HL-60 (cell line): ENCODE data around the gene CLEC2D.

Experiments
- DNase-seq, 2 experiments: peaks; one replicate each; pipeline ENCODE4 v3.0.0-alpha.2; 2010 to 2020; ENCODE audit warnings: low read depth in 1 of 2, low spot score in 1 of 2
- H3K27ac ChIP-seq: fragments of 250-450 bp; sonication (Bioruptor Pico); replicated peaks from 2 replicates; pipeline ENCODE4 v1.5.1; 2020; ENCODE audit warnings: mild to moderate bottlenecking, moderate library complexity
- H3K27me3 ChIP-seq: fragments of 250-450 bp; sonication (Bioruptor Pico); 2 replicates; pipeline ENCODE4 v1.5.1; 2021; ENCODE audit warnings: mild to moderate bottlenecking, moderate library complexity; ENCODE audit not compliant: insufficient read depth, poor library complexity, severe bottlenecking
- H3K4me3 ChIP-seq: replicated peaks from 2 replicates; pipeline ENCODE4 v1.5.1; 2011; ENCODE audit warnings: mild to moderate bottlenecking, control low read depth, low read length; ENCODE audit not compliant: insufficient read depth
- GABPA ChIP-seq: IDR thresholded peaks from 2 replicates; pipeline ENCODE4 v1.6.1; 2012; ENCODE audit warnings: low read depth
- POLR2AphosphoS5 ChIP-seq: IDR thresholded peaks from 2 replicates; pipeline ENCODE4 v1.6.1; 2012; ENCODE audit warnings: low read depth
- SPI1 ChIP-seq: IDR thresholded peaks from 2 replicates; pipeline ENCODE4 v1.6.1; 2012; ENCODE audit warnings: low read depth, mild to moderate bottlenecking, borderline replicate concordance
- TF ChIP-seq, protein P1 (sequence below): IDR thresholded peaks from 2 replicates; pipeline ENCODE4 v1.6.1; 2012; ENCODE audit warnings: low read depth; ENCODE audit not compliant: insufficient replicate concordance
- TF ChIP-seq, protein P2 (sequence below): IDR thresholded peaks from one replicate; pipeline ENCODE4 v1.5.1; 2011; ENCODE audit warnings: low read length, control low read depth, inconsistent platforms; ENCODE audit not compliant: insufficient read depth

Gene CLEC2D

DNA sequence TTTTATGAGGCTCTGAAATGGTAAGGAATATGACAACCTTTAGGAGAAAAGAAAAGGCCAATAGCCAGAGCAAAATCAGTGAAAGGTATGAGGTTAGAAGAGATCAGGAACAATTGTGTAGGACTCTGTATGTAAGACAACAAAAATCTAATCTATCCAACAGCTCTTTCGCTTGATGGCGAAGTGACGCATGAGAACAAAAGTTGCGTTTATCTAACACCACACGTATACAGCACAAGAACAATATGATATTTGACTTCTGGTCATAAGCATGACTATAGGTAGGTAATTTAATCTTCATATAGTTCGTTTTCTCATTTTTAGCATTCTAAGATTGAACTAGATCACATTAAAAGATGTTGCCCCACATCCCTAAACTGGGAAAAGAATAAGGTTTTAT is 61.9 kb downstream of the CLEC2D start:
- TF ChIP-seq, protein P1, sequence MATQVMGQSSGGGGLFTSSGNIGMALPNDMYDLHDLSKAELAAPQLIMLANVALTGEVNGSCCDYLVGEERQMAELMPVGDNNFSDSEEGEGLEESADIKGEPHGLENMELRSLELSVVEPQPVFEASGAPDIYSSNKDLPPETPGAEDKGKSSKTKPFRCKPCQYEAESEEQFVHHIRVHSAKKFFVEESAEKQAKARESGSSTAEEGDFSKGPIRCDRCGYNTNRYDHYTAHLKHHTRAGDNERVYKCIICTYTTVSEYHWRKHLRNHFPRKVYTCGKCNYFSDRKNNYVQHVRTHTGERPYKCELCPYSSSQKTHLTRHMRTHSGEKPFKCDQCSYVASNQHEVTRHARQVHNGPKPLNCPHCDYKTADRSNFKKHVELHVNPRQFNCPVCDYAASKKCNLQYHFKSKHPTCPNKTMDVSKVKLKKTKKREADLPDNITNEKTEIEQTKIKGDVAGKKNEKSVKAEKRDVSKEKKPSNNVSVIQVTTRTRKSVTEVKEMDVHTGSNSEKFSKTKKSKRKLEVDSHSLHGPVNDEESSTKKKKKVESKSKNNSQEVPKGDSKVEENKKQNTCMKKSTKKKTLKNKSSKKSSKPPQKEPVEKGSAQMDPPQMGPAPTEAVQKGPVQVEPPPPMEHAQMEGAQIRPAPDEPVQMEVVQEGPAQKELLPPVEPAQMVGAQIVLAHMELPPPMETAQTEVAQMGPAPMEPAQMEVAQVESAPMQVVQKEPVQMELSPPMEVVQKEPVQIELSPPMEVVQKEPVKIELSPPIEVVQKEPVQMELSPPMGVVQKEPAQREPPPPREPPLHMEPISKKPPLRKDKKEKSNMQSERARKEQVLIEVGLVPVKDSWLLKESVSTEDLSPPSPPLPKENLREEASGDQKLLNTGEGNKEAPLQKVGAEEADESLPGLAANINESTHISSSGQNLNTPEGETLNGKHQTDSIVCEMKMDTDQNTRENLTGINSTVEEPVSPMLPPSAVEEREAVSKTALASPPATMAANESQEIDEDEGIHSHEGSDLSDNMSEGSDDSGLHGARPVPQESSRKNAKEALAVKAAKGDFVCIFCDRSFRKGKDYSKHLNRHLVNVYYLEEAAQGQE: no peak
- no peak for TF ChIP-seq GABPA
- TF ChIP-seq SPI1: no peak
- TF ChIP-seq POLR2AphosphoS5: no peak
- TF ChIP-seq, protein P2, sequence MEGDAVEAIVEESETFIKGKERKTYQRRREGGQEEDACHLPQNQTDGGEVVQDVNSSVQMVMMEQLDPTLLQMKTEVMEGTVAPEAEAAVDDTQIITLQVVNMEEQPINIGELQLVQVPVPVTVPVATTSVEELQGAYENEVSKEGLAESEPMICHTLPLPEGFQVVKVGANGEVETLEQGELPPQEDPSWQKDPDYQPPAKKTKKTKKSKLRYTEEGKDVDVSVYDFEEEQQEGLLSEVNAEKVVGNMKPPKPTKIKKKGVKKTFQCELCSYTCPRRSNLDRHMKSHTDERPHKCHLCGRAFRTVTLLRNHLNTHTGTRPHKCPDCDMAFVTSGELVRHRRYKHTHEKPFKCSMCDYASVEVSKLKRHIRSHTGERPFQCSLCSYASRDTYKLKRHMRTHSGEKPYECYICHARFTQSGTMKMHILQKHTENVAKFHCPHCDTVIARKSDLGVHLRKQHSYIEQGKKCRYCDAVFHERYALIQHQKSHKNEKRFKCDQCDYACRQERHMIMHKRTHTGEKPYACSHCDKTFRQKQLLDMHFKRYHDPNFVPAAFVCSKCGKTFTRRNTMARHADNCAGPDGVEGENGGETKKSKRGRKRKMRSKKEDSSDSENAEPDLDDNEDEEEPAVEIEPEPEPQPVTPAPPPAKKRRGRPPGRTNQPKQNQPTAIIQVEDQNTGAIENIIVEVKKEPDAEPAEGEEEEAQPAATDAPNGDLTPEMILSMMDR: no peak
- DNase-seq: no peak
- peak overlapping the region; percentile 25; the same call in 1 of the 2 replicates for H3K27ac ChIP-seq
- no peaks in the 10 kb centered on the region for H3K27me3 ChIP-seq
- H3K4me3 ChIP-seq: no peak overlapping the region

DNA sequence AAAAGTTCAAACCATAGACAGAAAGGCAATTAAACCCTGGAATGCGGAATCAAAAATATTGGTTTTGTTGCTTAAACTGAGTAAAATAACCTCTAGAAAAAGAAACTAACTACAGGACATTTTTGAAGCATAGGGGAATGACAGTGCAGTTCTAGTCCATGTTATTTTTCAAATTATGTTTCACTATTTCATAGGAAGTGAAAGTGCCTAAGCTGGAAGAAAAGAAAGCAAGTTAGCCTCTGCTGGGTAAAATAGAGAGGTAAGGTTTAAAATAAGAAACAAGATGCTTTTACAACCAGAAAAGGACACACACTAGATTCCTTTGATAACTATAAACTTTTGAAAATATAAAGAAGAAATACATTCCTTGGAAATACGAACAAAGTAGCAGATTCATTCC is 62.3 kb downstream of the CLEC2D start:
- TF ChIP-seq, protein P1: no peak
- no peak for TF ChIP-seq GABPA
- TF ChIP-seq POLR2AphosphoS5: no peak
- TF ChIP-seq, protein P2: no peak
- no peak for TF ChIP-seq SPI1
- Histone ChIP-seq H3K4me3 (no peak overlapping the region), H3K27me3 (no peaks in the 10 kb centered on the region), H3K27ac (peak overlapping the region; percentile 25)
- no peak for DNase-seq

DNA sequence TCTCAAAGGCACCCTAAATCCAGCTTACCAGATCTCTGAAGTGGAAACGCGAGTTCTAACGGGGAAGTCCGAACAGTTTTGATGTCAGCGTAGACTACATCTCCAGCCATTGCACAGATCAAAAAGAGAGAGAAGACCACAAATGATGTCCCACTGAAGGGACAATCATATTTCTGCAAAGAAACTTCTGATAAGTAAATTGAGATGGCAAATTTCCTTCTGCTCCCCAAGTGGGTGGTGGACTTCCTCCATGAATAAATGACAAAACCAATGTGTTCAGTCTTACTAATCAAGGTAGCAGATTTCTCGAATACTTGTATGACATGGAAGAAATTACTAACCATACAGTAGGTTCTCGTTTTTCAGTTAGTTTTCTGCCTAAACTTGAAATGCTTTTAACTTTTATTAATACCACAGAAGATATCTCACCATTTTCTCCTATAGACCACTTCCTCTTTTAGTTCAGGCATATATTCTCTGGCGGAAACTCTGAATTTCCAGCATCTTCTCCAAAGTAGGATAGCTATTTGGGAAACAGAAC is 63.5 kb downstream of the CLEC2D start, which contains the start of gene CLECL1:
TSS of gene CLECL1 (minus strand) at position 177 of the 541 bp plus-strand sequence.
- no peak for DNase-seq
- H3K27ac ChIP-seq: peak within 1 kb of the TSS; percentile 29

More for the DNA sequence above, 63.5 kb downstream of the CLEC2D start, which contains the start of gene CLECL1:
- Histone ChIP-seq H3K4me3 (no peak within 1 kb of the TSS), H3K27me3 (no peaks in the 10 kb centered on the region)
- TF ChIP-seq, protein P1: no peak
- TF ChIP-seq GABPA (no peak), POLR2AphosphoS5 (no peak), SPI1 (peak; percentile 98)
- TF ChIP-seq, protein P2: no peak
